NCI-H1417 treated with DMSO at 0.1 percent for 48 hours (cell line): Measurements from ENCODE around the gene SNX32.

Experiments used
- DNase-seq: peaks from one replicate; lab custom pipeline; 2025; lab: John Stamatoyannopoulos, UW

Gene SNX32

DNA sequence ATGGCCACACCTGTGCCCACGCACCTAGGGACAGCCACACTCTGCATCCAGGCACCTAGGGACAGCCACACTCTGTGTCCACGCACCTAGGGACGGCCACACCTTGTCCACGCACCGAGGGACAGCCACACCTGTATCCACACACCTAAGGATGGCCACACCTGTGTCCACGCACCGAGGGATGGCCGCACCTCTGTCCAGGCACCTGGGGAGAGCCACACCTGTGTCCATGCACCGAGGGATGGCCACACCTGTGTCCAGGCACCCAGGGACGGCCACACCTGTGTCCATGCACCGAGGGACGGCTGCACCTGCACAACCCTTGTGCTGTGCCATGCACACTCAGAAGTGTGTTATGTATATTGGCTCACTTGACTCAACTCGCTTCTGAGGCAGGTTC is 36.1 kb upstream of the SNX32 start:
- no peak for DNase-seq

DNA sequence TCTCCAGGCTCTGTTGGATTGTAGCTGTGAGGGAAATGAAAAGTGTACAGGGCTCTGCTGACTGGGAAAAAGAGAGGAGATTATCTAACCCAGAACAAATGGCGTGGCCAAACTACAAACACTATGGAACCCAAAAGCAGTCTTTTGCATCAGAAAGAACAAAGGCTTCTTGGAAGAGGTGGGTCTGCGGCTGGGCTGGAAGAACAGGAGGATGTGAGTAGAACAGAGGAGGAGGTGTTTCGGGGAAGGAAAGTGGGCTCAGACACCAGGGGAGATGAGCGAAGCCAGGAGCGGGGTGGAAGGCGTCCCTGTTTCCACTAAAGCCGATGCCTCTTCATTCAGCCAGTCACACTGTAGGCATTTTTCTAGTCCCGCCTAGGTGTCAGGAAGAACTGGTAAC is 34.9 kb upstream of the SNX32 start:
- DNase-seq, result no peak

DNA sequence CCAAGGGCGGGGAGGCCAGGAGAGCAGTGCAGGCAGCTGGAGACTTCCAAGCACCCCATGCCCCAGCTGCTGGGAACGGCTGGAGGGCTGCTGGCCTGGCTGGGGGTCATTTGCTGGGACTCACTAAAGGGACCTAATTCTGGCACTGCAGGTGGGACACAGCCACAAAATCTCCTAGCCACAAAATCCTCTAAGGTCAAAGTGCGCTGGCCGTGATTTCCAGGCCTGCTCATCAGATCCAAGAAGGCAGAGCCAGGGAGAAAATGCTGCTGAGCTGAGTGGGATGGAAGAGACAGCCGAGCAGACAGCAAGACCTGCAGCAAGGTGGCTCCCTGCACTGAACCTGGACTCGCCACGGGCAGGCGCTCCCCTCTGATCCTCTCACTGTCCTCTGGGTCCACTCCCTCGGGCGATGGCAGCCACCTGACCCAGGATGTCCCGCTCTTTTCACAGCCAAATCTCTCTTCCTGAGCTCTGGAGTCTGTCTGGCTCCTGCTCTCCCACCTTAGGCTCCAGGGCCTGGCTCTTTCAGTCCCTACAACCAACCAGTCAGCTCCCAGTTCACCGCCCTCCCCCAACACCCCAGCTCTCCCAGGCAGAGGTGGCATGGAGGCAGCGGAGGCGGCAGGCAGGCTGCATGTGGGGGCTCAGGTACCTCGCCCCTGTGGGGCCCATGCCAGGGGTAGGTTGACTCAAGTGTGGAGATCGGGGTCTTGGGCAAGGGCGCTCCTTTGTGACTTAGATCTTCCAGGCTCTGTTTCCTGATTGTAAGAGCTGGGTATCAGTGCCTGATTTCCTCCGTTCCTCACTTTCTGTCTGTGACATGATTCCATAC is 32.4 kb upstream of the SNX32 start:
- DNase-seq, result no peak

DNA sequence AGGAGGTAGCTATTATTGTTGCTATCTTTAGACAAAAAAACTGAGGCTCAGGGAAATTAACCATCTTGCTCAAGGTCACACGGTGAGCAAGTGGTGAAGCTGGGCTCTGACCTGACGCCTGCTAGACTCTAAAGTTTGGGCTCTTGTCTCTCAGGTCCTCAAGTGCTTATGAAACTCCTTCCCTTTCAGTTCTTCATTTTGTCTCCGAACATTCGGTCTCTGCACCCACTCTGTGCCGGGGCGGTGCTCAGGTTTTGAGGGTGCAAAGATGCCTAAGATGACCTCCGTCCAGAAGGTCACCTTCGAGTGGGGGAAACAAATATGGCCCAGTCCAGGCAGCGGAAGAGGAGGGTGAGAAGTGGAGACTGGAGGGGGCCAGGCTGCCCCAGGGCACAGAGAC is 30.9 kb upstream of the SNX32 start:
- no peak for DNase-seq

GRCh38 chr11:65803797-65804492 is 29.8 kb upstream of the SNX32 start:
- no peak for DNase-seq

GRCh38 chr11:65806979-65807378 is 26.8 kb upstream of the SNX32 start:
- DNase-seq, result no peak

DNA sequence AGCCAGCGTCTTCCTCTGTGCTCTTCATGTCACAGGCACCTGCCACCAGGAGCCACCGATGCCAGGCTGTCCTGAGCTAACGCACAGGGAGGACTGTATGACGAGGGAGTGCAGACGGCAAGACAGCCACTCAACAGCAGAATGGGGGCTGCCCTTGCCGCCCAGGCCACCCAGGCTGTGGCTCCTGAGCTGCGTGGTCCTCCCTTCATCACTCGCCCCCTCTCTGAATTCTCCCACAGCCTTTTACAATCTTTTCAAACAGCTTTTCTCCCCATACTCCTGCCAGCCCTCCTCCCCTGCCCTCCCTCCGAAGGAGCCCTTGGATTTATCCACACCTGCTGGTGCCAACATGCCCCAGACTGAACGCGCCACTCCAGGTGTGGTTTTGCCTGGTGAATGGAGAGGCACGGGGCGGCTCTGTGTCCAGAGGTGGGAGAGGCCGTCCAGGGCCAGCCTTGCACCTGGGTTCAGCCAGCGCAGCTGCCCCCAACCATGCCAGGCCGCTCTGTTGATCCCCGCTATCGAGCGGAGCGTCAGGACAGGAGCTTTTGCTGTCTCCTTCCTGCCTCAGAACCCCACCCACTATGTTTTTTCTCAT is 24.9 kb upstream of the SNX32 start:
- no peak for DNase-seq

GRCh38 chr11:65809496-65809895 is 24.3 kb upstream of the SNX32 start:
- no peak for DNase-seq

- DNase-seq, result no peak
These were observed 23.5 kb upstream of the SNX32 start for GRCh38 chr11:65810046-65810868.

- no peak for DNase-seq
These were observed 21.8 kb upstream of the SNX32 start for GRCh38 chr11:65811764-65812475.

DNA sequence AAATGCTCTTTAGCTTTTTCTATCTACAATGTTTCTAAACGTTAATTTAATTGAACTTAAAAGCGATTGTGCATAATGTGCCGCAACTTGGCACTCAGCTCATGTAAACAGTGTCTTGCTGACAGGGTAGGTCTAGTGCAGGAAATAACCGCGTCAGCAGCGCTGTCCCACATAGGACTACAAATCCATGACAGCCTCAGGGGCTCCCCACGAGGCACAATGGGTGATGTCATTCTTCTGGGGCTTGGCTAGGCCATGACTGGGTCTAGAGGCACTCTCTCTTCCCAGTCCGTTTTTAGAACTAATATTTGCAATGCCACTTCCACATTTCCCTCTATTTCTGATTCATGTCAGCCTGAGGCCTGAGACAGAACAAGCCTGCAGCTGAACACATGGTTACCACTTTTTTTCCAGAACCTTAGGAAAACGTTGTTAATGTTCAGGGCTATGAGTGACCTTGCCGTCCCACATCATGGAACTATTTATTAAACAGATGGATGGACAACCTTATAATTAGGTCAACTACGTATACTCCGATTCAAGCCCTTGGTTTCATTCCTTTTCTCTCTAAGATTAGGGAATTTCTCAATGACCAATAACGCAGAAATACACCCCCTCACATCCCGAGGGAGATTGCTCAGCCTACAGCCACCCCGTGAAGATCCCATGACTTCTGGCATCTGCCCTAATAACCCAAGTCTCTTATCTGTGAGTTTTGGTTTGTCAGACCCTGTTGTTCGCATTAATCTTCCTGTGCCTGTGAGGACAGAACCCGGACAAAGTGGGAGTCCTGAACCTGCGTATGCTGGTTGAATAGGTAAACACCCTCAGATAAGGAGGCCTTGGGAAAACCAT is 19.4 kb upstream of the SNX32 start:
- DNase-seq, result no peak

DNA sequence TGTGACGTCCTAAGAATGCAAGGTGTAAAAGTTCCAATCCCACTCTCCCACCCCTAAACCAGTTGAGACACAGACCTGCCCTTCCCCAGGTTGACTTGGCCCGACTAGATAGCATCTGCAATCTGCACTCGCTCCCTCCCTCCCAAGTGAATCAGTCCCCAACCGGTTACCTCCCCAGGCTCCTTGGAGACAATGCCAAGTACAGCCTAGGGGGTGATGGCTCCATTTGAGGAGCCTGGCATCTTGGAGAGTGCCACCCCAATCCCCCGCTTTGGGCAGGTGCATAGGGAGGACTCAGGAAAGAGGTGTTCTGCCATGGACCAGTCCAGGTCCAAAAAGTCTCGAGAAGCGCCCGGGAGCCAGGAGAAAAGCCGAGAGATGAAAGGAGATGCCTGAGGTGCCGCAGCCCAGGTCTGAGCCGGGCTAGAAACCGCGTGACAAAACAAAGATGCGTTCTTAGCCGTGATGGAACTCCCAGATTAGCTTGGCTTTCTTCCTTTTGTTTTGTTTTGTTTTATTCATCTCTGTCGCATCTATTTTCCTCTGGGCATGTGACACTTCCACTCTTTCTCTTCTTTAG is 18.7 kb upstream of the SNX32 start:
- DNase-seq, result no peak

- DNase-seq, result no peak
These were observed 17.1 kb upstream of the SNX32 start for GRCh38 chr11:65816696-65817095.

GRCh38 chr11:65817312-65817834 is 16.4 kb upstream of the SNX32 start:
- DNase-seq, result no peak

- DNase-seq, result peak; percentile 55
These were observed 15.7 kb upstream of the SNX32 start for GRCh38 chr11:65817835-65818680.

- DNase-seq, result peak; percentile 66
These were observed 12.7 kb upstream of the SNX32 start for GRCh38 chr11:65821107-65821506.

- DNase-seq, result no peak
These were observed 10.8 kb upstream of the SNX32 start for GRCh38 chr11:65822776-65823528.

GRCh38 chr11:65826984-65827735 is 6.6 kb upstream of the SNX32 start:
- DNase-seq, result no peak
